Liver (tissue), 10 donors: ENCODE results near the gene FBXW4. TPM values are rescaled to one million over a fixed set of nuclear protein-coding genes. Genes with fewer than 3 reads are reported as not detected.

Experiments used
- DNase-seq: peaks from one replicate; pipeline ENCODE4 v3.0.0-alpha.2; 2017; ENCODE audit warnings: low spot score
- H3K27ac ChIP-seq, 2 donors: one replicate each; pipeline ENCODE4 v1.7.0; 2013; ENCODE audit warnings: inconsistent platforms in 2 of 2, low read length in 2 of 2, control low read depth in 1 of 2, low read depth in 1 of 2, mild to moderate bottlenecking in 1 of 2
- H3K27me3 ChIP-seq, 4 donors: one replicate each; pipeline versions ENCODE4 v1.6.1 to v1.7.0; 2013; ENCODE audit warnings: low read length in 3 of 4, inconsistent platforms in 1 of 4, mild to moderate bottlenecking in 1 of 4, moderate library complexity in 1 of 4; ENCODE audit not compliant: control insufficient read depth in 4 of 4, insufficient read depth in 4 of 4
- H3K36me3 ChIP-seq, 4 donors: one replicate each; pipeline versions ENCODE4 v1.6.1 to v1.7.0; 2013; ENCODE audit warnings: low read length in 3 of 4, mild to moderate bottlenecking in 3 of 4, low read depth in 1 of 4, moderate library complexity in 1 of 4; ENCODE audit not compliant: control insufficient read depth in 4 of 4, insufficient read depth in 3 of 4
- H3K4me1 ChIP-seq, 4 donors: one replicate each; pipeline versions ENCODE4 v1.6.1 to v1.7.0; 2013; ENCODE audit warnings: low read length in 3 of 4, mild to moderate bottlenecking in 3 of 4, moderate library complexity in 1 of 4; ENCODE audit not compliant: control insufficient read depth in 4 of 4, insufficient read depth in 4 of 4
- H3K4me3 ChIP-seq, 3 donors: one replicate each; pipeline versions ENCODE4 v1.6.1 to v1.7.0; 2013; ENCODE audit warnings: low read length in 3 of 3, control low read depth in 1 of 3, low read depth in 1 of 3, mild to moderate bottlenecking in 1 of 3
- H3K9ac ChIP-seq, 2 donors: one replicate each; pipeline ENCODE4 v1.7.0; 2013; ENCODE audit warnings: low read length in 2 of 2, mild to moderate bottlenecking in 2 of 2, moderate library complexity in 2 of 2, control low read depth in 1 of 2, low read depth in 1 of 2
- H3K9me3 ChIP-seq, 4 donors: one replicate each; pipeline versions ENCODE4 v1.6.1 to v1.7.0; 2013; ENCODE audit warnings: low read length in 3 of 4; ENCODE audit not compliant: control insufficient read depth in 4 of 4
- EGR1 ChIP-seq, 2 donors: IDR thresholded peaks; 2 replicates each; pipeline ENCODE4 v1.6.1; 2016 to 2018; ENCODE audit warnings: antibody characterized with exemption in 2 of 2, low read depth in 2 of 2
- FOXA1 ChIP-seq: IDR thresholded peaks from 2 replicates; pipeline ENCODE4 v1.6.1; 2016; ENCODE audit warnings: antibody characterized with exemption
- FOXA2 ChIP-seq: IDR thresholded peaks from 2 replicates; pipeline ENCODE4 v1.6.1; 2016; ENCODE audit warnings: antibody characterized with exemption
- GABPA ChIP-seq, 2 donors: IDR thresholded peaks in 1 of 2; conservative IDR thresholded peaks in 1 of 2; 2 replicates each; pipeline ENCODE4 v1.6.1; 2016; ENCODE audit warnings: antibody characterized with exemption in 2 of 2, mild to moderate bottlenecking in 1 of 2, moderate library complexity in 1 of 2
- HNF4A ChIP-seq, 2 donors: conservative IDR thresholded peaks; 2 replicates each; pipeline ENCODE4 v1.6.1; 2016; ENCODE audit warnings: antibody characterized with exemption in 2 of 2, mild to moderate bottlenecking in 2 of 2
- HNF4G ChIP-seq: IDR thresholded peaks from 2 replicates; pipeline ENCODE4 v1.6.1; 2016; ENCODE audit warnings: antibody characterized with exemption
- JUND ChIP-seq, 2 donors: IDR thresholded peaks; 2 replicates each; pipeline ENCODE4 v1.6.1; 2016; ENCODE audit warnings: antibody characterized with exemption in 2 of 2
- RAD21 ChIP-seq, 2 donors: IDR thresholded peaks; 2 replicates each; pipeline ENCODE4 v1.6.1; 2016; ENCODE audit warnings: antibody characterized with exemption in 2 of 2, mild to moderate bottlenecking in 2 of 2
- RXRA ChIP-seq, 2 donors: IDR thresholded peaks; 2 replicates each; pipeline ENCODE4 v1.6.1; 2017 to 2018; ENCODE audit warnings: antibody characterized with exemption in 2 of 2, mild to moderate bottlenecking in 1 of 2
- SP1 ChIP-seq: IDR thresholded peaks from 2 replicates; pipeline ENCODE4 v1.6.1; 2018; ENCODE audit warnings: antibody characterized with exemption, mild to moderate bottlenecking
- TAF1 ChIP-seq: conservative IDR thresholded peaks from 2 replicates; pipeline ENCODE4 v1.6.1; 2016; ENCODE audit warnings: antibody characterized with exemption, mild to moderate bottlenecking
- YY1 ChIP-seq: IDR thresholded peaks from 2 replicates; pipeline ENCODE4 v1.6.1; 2016; ENCODE audit warnings: antibody characterized with exemption, mild to moderate bottlenecking
- WGBS: extraction: QIAGEN DNeasy Blood & Tissue Kit; methylation state at CpG from one replicate; pipeline ENCODE4 v1.1.7; 2013; 5-methylcytosine and 5-hydroxymethylcytosine counted together
- polyA plus RNA-seq, 2 donors: library from polyadenylated mRNA; stranded (reverse) in 1 of 2; unstranded in 1 of 2; fragments of 200-250 nt in 1 of 2; fragments of >200 nt in 1 of 2; fragmentation: Nextera tagmentation in 1 of 2; extraction: Ambion mirVana in 1 of 2; gene quantifications; one replicate each; pipeline versions ENCODE4 v1.2.1 to v1.2.3, GENCODE V29; 2013 to 2015
- small RNA-seq: library from RNA; depleted of rRNA; stranded (forward); fragments of <200 nt; gene quantifications from one replicate; pipeline ENCODE3, GENCODE V24; 2014
- total RNA-seq, 2 donors: library from RNA; depleted of rRNA; stranded (reverse); fragments of >200 nt; gene quantifications; one replicate each; pipeline ENCODE4 v1.2.3, GENCODE V29; 2014
- TF ChIP-seq, protein P1 (sequence below): IDR thresholded peaks from 2 replicates; pipeline ENCODE4 v1.6.1; 2016; ENCODE audit warnings: antibody characterized with exemption
- TF ChIP-seq, protein P2 (sequence below): IDR thresholded peaks from 2 replicates; pipeline ENCODE4 v1.6.1; 2016; ENCODE audit warnings: antibody characterized with exemption, mild to moderate bottlenecking
- TF ChIP-seq, protein P3 (sequence below): IDR thresholded peaks from 2 replicates; pipeline ENCODE4 v1.6.1; 2016; ENCODE audit warnings: antibody characterized with exemption
- donor health status: healthy.
- donor health status: healthy.
- donor health status: healthy.
- donor health status: healthy.
- donor health status: healthy.

FBXW4 gene
- total and polyA plus RNA-seq, 4 donors: 5.4 to 54.1 (median 20.5) TPM

DNA sequence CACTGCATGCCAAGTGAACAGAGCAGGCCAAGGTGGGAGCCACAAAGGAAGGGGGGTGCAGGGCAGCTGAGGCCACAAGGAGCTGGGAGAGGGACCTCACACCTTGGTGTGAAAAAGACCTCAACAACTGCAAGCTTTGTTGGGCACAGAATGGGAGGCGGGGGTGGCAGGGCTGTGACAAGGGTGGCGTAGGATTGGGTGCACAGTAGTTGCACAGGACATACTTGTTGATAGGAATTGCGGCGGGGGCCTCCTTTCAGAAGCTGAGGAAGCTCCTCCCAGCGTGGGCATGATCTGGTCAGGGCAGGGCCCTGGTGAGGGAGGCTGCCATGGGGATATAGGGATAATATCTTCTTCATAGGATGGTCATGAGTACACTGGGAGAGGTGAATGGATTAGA lies 132.7 kb downstream of the FBXW4 start:
- Histone ChIP-seq H3K9ac (no peak overlapping the region), H3K4me3 (no peak overlapping the region), H3K27me3 (peaks cover 0 to 3% (median 2%) of the 10 kb centered on the region in 4 donors), H3K4me1 (peaks cover 0 to 2% (median under 1%) of the 10 kb centered on the region in 4 donors), H3K36me3 (no peaks in the 10 kb centered on the region), H3K9me3 (no peaks in the 10 kb centered on the region), H3K27ac (no peak overlapping the region)
- TF ChIP-seq FOXA1: no peak
- TF ChIP-seq, protein P1, sequence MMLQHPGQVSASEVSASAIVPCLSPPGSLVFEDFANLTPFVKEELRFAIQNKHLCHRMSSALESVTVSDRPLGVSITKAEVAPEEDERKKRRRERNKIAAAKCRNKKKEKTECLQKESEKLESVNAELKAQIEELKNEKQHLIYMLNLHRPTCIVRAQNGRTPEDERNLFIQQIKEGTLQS: no peak
- TF ChIP-seq TAF1: no peak
- TF ChIP-seq RAD21 (IDR thresholded peaks at IDR 0.05): no peak
- no peak for TF ChIP-seq JUND (IDR thresholded peaks at IDR 0.05)
- no peak for TF ChIP-seq SP1
- no peak for TF ChIP-seq EGR1 (IDR thresholded peaks at IDR 0.05; ENCODE audit: low read depth in 2 of 2)
- TF ChIP-seq RXRA (IDR thresholded peaks at IDR 0.05): no peak
- no peak for TF ChIP-seq GABPA (IDR thresholded peaks at IDR 0.05 in 1 of 2, conservative IDR thresholded peaks at IDR 0.05 in 1 of 2)
- TF ChIP-seq, protein P2, sequence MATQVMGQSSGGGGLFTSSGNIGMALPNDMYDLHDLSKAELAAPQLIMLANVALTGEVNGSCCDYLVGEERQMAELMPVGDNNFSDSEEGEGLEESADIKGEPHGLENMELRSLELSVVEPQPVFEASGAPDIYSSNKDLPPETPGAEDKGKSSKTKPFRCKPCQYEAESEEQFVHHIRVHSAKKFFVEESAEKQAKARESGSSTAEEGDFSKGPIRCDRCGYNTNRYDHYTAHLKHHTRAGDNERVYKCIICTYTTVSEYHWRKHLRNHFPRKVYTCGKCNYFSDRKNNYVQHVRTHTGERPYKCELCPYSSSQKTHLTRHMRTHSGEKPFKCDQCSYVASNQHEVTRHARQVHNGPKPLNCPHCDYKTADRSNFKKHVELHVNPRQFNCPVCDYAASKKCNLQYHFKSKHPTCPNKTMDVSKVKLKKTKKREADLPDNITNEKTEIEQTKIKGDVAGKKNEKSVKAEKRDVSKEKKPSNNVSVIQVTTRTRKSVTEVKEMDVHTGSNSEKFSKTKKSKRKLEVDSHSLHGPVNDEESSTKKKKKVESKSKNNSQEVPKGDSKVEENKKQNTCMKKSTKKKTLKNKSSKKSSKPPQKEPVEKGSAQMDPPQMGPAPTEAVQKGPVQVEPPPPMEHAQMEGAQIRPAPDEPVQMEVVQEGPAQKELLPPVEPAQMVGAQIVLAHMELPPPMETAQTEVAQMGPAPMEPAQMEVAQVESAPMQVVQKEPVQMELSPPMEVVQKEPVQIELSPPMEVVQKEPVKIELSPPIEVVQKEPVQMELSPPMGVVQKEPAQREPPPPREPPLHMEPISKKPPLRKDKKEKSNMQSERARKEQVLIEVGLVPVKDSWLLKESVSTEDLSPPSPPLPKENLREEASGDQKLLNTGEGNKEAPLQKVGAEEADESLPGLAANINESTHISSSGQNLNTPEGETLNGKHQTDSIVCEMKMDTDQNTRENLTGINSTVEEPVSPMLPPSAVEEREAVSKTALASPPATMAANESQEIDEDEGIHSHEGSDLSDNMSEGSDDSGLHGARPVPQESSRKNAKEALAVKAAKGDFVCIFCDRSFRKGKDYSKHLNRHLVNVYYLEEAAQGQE: no peak
- WGBS: 88% methylated on average over 5 of the region's 5 CpGs
- no peak for DNase-seq

DNA sequence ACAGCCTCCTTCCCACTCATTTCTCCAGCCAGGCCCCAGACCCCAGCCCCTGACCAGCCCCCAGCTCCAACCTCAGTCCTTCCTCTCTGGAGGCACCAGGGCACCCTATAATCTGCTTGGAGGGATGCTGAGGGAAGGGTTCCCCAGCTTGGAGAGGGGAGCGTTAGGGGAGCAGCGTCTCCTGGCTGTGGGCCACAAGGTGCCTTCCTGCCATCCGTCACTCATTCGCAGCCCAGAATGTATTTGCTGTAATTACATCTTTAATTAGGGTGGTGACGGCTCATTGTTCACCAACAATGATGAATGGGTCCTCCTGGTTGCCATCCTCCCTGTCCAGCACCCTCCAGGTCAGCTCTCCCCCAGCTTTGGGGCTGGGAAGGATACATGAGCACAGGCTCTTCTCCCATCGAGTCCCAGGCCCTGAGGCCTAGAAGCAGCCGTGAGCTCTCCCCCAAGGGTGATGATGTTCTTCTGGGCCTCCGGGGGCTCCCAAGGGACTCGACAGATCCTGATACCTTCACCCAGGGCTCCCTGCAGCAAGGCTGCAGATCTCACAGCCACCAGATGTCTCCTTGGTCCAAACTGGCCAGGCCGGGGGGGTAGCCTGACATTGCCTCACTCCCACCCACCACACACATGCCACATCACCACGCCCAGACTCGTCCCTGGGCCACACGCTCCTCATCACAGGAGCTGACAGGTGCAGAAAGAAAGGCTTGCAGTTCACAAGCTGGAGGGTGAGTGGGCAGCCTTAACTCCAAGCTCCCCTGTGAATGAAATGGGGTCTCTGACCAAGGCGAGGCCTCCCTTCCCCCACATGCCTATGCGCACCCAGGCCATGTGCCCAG lies 133.7 kb downstream of the FBXW4 start:
- H3K9me3 ChIP-seq: no peaks in the 10 kb centered on the region
- 81% methylated on average over 15 of the region's 15 CpGs for WGBS
- no peak overlapping the region for H3K4me3 ChIP-seq
- H3K9ac ChIP-seq: no peak overlapping the region
- no peak overlapping the region for H3K27ac ChIP-seq
- TF ChIP-seq YY1 (no peak), TAF1 (no peak), JUND (IDR thresholded peaks at IDR 0.05) (no peak), GABPA (IDR thresholded peaks at IDR 0.05 in 1 of 2, conservative IDR thresholded peaks at IDR 0.05 in 1 of 2) (no peak), FOXA1 (no peak), RAD21 (IDR thresholded peaks at IDR 0.05) (no peak), EGR1 (IDR thresholded peaks at IDR 0.05; ENCODE audit: low read depth in 2 of 2) (no peak), SP1 (no peak), HNF4G (no peak), HNF4A (conservative IDR thresholded peaks at IDR 0.05) (no peak), RXRA (IDR thresholded peaks at IDR 0.05) (no peak), FOXA2 (no peak)
- TF ChIP-seq, protein P1: no peak
- TF ChIP-seq, protein P3, sequence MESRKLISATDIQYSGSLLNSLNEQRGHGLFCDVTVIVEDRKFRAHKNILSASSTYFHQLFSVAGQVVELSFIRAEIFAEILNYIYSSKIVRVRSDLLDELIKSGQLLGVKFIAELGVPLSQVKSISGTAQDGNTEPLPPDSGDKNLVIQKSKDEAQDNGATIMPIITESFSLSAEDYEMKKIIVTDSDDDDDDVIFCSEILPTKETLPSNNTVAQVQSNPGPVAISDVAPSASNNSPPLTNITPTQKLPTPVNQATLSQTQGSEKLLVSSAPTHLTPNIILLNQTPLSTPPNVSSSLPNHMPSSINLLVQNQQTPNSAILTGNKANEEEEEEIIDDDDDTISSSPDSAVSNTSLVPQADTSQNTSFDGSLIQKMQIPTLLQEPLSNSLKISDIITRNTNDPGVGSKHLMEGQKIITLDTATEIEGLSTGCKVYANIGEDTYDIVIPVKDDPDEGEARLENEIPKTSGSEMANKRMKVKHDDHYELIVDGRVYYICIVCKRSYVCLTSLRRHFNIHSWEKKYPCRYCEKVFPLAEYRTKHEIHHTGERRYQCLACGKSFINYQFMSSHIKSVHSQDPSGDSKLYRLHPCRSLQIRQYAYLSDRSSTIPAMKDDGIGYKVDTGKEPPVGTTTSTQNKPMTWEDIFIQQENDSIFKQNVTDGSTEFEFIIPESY: no peak
- H3K4me1 ChIP-seq: no peaks in the 10 kb centered on the region
- DNase-seq: no peak
- H3K27me3 ChIP-seq: no peaks in the 10 kb centered on the region
- H3K36me3 ChIP-seq: no peaks in the 10 kb centered on the region

Small RNA genes lying within 50 kb of the gene (small RNA-seq; reads per million reads assigned to genes)
- gene MIR3158-1: not detected
- gene RNU6-1165P: not detected

Other genes with a start within 250 kb of the FBXW4 start
- 10 to 100 TPM; 11.3 to 13.0 TPM for gene POLL, start 106.9 kb downstream of the FBXW4 start, total RNA-seq
- gene POLL, start 106.9 kb downstream of the FBXW4 start, polyA plus RNA-seq: 1 to 10 TPM; 8.8 to 9.2 TPM
- 1 to 10 TPM; 5.1 to 5.9 TPM for gene DPCD, start 106.8 kb downstream of the FBXW4 start, total RNA-seq
- gene DPCD, start 106.8 kb downstream of the FBXW4 start, polyA plus RNA-seq: 1 to 10 TPM; 5.3 to 6.9 TPM
- gene FGF8, start 80.9 kb upstream of the FBXW4 start, total RNA-seq: under 1 TPM in 1 of 2 donors, not detected in 1; 0.42 TPM
- gene FGF8, start 80.9 kb upstream of the FBXW4 start, polyA plus RNA-seq: not detected
- 10 to 100 TPM in 1 of 2 donors, 1 to 10 TPM in 1; 9.3 to 24.9 TPM for gene NPM3, start 88.3 kb upstream of the FBXW4 start, total RNA-seq
- gene NPM3, start 88.3 kb upstream of the FBXW4 start, polyA plus RNA-seq: 10 to 100 TPM in 1 of 2 donors, 1 to 10 TPM in 1; 3.4 to 15.5 TPM
- 10 to 100 TPM; 60.5 to 64.3 TPM for gene OGA, start 123.3 kb upstream of the FBXW4 start, total RNA-seq
- 10 to 100 TPM; 18.0 to 22.2 TPM for gene OGA, start 123.3 kb upstream of the FBXW4 start, polyA plus RNA-seq
- 1 to 10 TPM in 1 of 2 donors, under 1 TPM in 1; 0.98 to 2.0 TPM for gene KCNIP2, start 148.6 kb upstream of the FBXW4 start, total RNA-seq
- under 1 TPM; 0.18 to 0.46 TPM for gene KCNIP2, start 148.6 kb upstream of the FBXW4 start, polyA plus RNA-seq